HepG2 (cell line): ENCODE measurements around the gene HDDC3.

ENCODE experiments used
- BCL3 ChIP-seq: sonication (generic); formaldehyde crosslinking; IDR thresholded peaks from 2 replicates; pipeline ENCODE4 v1.5.1; 2020; ENCODE audit warnings: mild to moderate bottlenecking, missing genetic modification reagents, moderate library complexity
- RAD51 ChIP-seq: fragments of 450-650 bp; IDR thresholded peaks from 2 replicates; pipeline ENCODE4 v1.6.1; 2016; ENCODE audit warnings: borderline replicate concordance
- SOX13 ChIP-seq, 3 experiments: fragments of 450-650 bp in 1 of 3; sonication (generic) in 1 of 3; formaldehyde crosslinking in 1 of 3; IDR thresholded peaks in 2 of 3; conservative IDR thresholded peaks in 1 of 3; 2 replicates each; pipeline versions ENCODE4 v1.5.0 to v1.6.1; 2016 to 2020; ENCODE audit warnings: antibody characterized with exemption in 1 of 3, mild to moderate bottlenecking in 1 of 3, missing compliant biosample characterization in 1 of 3, missing genetic modification reagents in 1 of 3, moderate library complexity in 1 of 3
- USF2 ChIP-seq, 2 experiments: sonication (generic) in 1 of 2; formaldehyde crosslinking in 1 of 2; IDR thresholded peaks; 2 replicates each; pipeline versions ENCODE4 v1.5.1 to v1.6.1; 2011 to 2020; ENCODE audit warnings: borderline replicate concordance in 1 of 2, low read depth in 1 of 2, low read length in 1 of 2, mild to moderate bottlenecking in 1 of 2, missing genetic modification reagents in 1 of 2, moderate library complexity in 1 of 2
- ZBTB44 ChIP-seq: sonication (generic); formaldehyde crosslinking; IDR thresholded peaks from 2 replicates; pipeline ENCODE4 v1.4.0; 2020; ENCODE audit warnings: missing genetic modification reagents
- ZGPAT ChIP-seq: IDR thresholded peaks from 2 replicates; pipeline ENCODE4 v1.6.1; 2016; ENCODE audit warnings: mild to moderate bottlenecking
- ZHX1 ChIP-seq: sonication (generic); formaldehyde crosslinking; IDR thresholded peaks from 2 replicates; pipeline ENCODE4 v1.8.1; 2022; ENCODE audit warnings: low read depth, mild to moderate bottlenecking, missing genetic modification reagents
- ZNF143 ChIP-seq: sonication (generic); formaldehyde crosslinking; IDR thresholded peaks from 2 replicates; pipeline ENCODE4 v1.4.0; 2020; ENCODE audit warnings: missing genetic modification reagents
- ZNF274 ChIP-seq: sonication (generic); formaldehyde crosslinking; IDR thresholded peaks from 2 replicates; pipeline ENCODE4 v1.5.1; 2020; ENCODE audit warnings: mild to moderate bottlenecking, missing genetic modification reagents
- ZNF672 ChIP-seq: sonication (generic); formaldehyde crosslinking; IDR thresholded peaks from 2 replicates; pipeline ENCODE4 v1.8.1; 2022; ENCODE audit warnings: missing genetic modification reagents

- TF ChIP-seq BCL3: no peak
- no peak for TF ChIP-seq ZNF143 (CRISPR knock-in tag)
- TF ChIP-seq ZNF274: no peak
- no peak for TF ChIP-seq ZBTB44 (CRISPR knock-in tag)
- no peak for TF ChIP-seq ZHX1 (CRISPR knock-in tag)
- TF ChIP-seq USF2 (IDR thresholded peaks at IDR 0.05; ENCODE audit: low read depth, low read length): no peak
- TF ChIP-seq USF2 (CRISPR knock-in tag; IDR thresholded peaks at IDR 0.05; ENCODE audit: borderline replicate concordance): no peak
- no peak for TF ChIP-seq SOX13 (IDR thresholded peaks at IDR 0.05)
- TF ChIP-seq SOX13 (CRISPR knock-in tag; conservative IDR thresholded peaks at IDR 0.05 in 1 of 2, IDR thresholded peaks at IDR 0.05 in 1 of 2): no peak
- no peak for TF ChIP-seq ZNF672 (CRISPR knock-in tag)
- no peak for TF ChIP-seq RAD51
- no peak for TF ChIP-seq ZGPAT (CRISPR knock-in tag)
These were observed 21.8 kb upstream of the HDDC3 start for GRCh38 chr15:90953947-90954711.
